SK-N-SH (cell line): ENCODE data around the gene PTRH2. TPM values are rescaled to one million over a fixed set of nuclear protein-coding genes. Genes with fewer than 3 reads are reported as not detected.

Experiments used
- CTCF ChIA-PET: fragments of 300-600, 350-600 bp; formaldehyde crosslinking; extraction: SDS; loops from one replicate; lab custom pipeline; 2021; lab: Yijun Ruan, JAX
- POLR2A ChIA-PET: fragments of 350-600 bp; sonication (Branson Sonifier 250); formaldehyde crosslinking; extraction: SDS; loops from one replicate; lab custom pipeline; 2020; ENCODE audit warnings: antibody characterized with exemption, inconsistent platforms; lab: Yijun Ruan, JAX
- DNase-seq: peaks from one replicate; pipeline ENCODE4 v3.0.0; 2012
- H2AFZ ChIP-seq: fragments of 200-600 bp; sonication (generic); 2 replicates; pipeline ENCODE4 v1.8.1; 2016; ENCODE audit warnings: antibody characterized with exemption, mild to moderate bottlenecking, low read depth
- H3F3A ChIP-seq: fragments of 200-600 bp; sonication (generic); replicated peaks from 2 replicates; pipeline ENCODE3; 2016; ENCODE audit warnings: antibody characterized with exemption, mild to moderate bottlenecking; ENCODE audit not compliant: insufficient read depth
- H3K27ac ChIP-seq, 2 experiments: fragments of 200-500 bp in 1 of 2; fragments of 200-600 bp in 1 of 2; sonication (Bioruptor generic) in 1 of 2; sonication (generic), shearing (Covaris generic) in 1 of 2; 2 replicates each; pipeline versions ENCODE4 v1.5.1 to v1.6.1; 2014 to 2016; ENCODE audit warnings: low read depth in 2 of 2, inconsistent platforms in 1 of 2, low read length in 1 of 2, mild to moderate bottlenecking in 1 of 2, mixed read lengths in 1 of 2
- H3K27me3 ChIP-seq: fragments of 200-600 bp; sonication (generic), shearing (Covaris generic); 2 replicates; pipeline ENCODE4 v1.6.1; 2016; ENCODE audit warnings: mixed run types; ENCODE audit not compliant: insufficient read depth
- H3K36me3 ChIP-seq, 2 experiments: fragments of 200-500 bp in 1 of 2; fragments of 200-600 bp in 1 of 2; sonication (Bioruptor generic) in 1 of 2; sonication (generic) in 1 of 2; replicated peaks in 1 of 2; 2 replicates each; pipeline versions ENCODE3 to v1.5.1; 2014 to 2016; ENCODE audit warnings: low read length in 1 of 2, mild to moderate bottlenecking in 1 of 2; ENCODE audit not compliant: insufficient read depth in 2 of 2, control insufficient read depth in 1 of 2
- H3K4me1 ChIP-seq, 2 experiments: fragments of 200-500 bp in 1 of 2; fragments of 200-600 bp in 1 of 2; sonication (Bioruptor generic) in 1 of 2; sonication (generic), shearing (Covaris generic) in 1 of 2; 2 replicates each; pipeline versions ENCODE4 v1.5.1 to v1.6.1; 2014 to 2016; ENCODE audit warnings: low read depth in 1 of 2, low read length in 1 of 2, mixed run types in 1 of 2; ENCODE audit not compliant: insufficient read depth in 2 of 2, control insufficient read depth in 1 of 2
- H3K4me2 ChIP-seq: fragments of 200-600 bp; sonication (generic), shearing (Covaris generic); 2 replicates; pipeline ENCODE4 v1.6.1; 2017; ENCODE audit warnings: mixed run types
- H3K4me3 ChIP-seq, 2 experiments: fragments of 200-500 bp in 1 of 2; fragments of 200-600 bp in 1 of 2; sonication (Bioruptor generic) in 1 of 2; sonication (generic), shearing (Covaris generic) in 1 of 2; 2 replicates each; pipeline versions ENCODE4 v1.5.1 to v1.8.1; 2014 to 2016; ENCODE audit warnings: low read depth in 2 of 2, inconsistent platforms in 1 of 2, low read length in 1 of 2, mild to moderate bottlenecking in 1 of 2, mixed read lengths in 1 of 2, moderate library complexity in 1 of 2
- H3K79me2 ChIP-seq: fragments of 200-600 bp; sonication (generic); 2 replicates; pipeline ENCODE4 v1.8.1; 2017; ENCODE audit warnings: mild to moderate bottlenecking; ENCODE audit not compliant: insufficient read depth
- H3K9ac ChIP-seq: fragments of 200-600 bp; sonication (generic); 2 replicates; pipeline ENCODE4 v1.6.1; 2017; ENCODE audit warnings: mixed run types
- H3K9me2 ChIP-seq: fragments of 200-600 bp; sonication (generic); 2 replicates; pipeline ENCODE4 v1.6.1; 2017; ENCODE audit warnings: mixed run types
- H3K9me3 ChIP-seq: fragments of 200-600 bp; sonication (generic); 2 replicates; pipeline ENCODE4 v1.6.1; 2017; ENCODE audit warnings: mixed run types, mild to moderate bottlenecking, moderate library complexity
- H4K20me1 ChIP-seq: fragments of 200-600 bp; sonication (generic); 2 replicates; pipeline ENCODE4 v1.6.1; 2017; ENCODE audit warnings: mild to moderate bottlenecking, mixed run types; ENCODE audit not compliant: insufficient read depth
- ELF1 ChIP-seq: IDR thresholded peaks from 2 replicates; pipeline ENCODE4 v1.4.0; 2012
- EP300 ChIP-seq, 2 experiments: IDR thresholded peaks; 2 replicates each; pipeline versions ENCODE4 v1.4.0 to v1.6.1; 2012; ENCODE audit warnings: borderline replicate concordance in 1 of 2, low read depth in 1 of 2, low read length in 1 of 2
- EZH2phosphoT487 ChIP-seq: fragments of 200-600 bp; sonication (generic); IDR thresholded peaks from 2 replicates; pipeline ENCODE4 v1.6.1; 2017; ENCODE audit warnings: low read depth, mixed run types, mild to moderate bottlenecking, antibody characterized with exemption, moderate library complexity, borderline replicate concordance
- FOSL2 ChIP-seq: IDR thresholded peaks from 2 replicates; pipeline ENCODE4 v1.4.0; 2012; ENCODE audit warnings: low read depth, mild to moderate bottlenecking, moderate library complexity, borderline replicate concordance
- FOXJ3 ChIP-seq: sonication (generic); formaldehyde crosslinking; IDR thresholded peaks from 2 replicates; pipeline ENCODE4 v1.5.1; 2020; ENCODE audit warnings: mild to moderate bottlenecking, missing genetic modification reagents
- FOXM1 ChIP-seq: IDR thresholded peaks from 2 replicates; pipeline ENCODE4 v1.4.0; 2012; ENCODE audit warnings: low read depth, mild to moderate bottlenecking
- GABPA ChIP-seq: IDR thresholded peaks from 2 replicates; pipeline ENCODE4 v1.4.0; 2012; ENCODE audit warnings: low read depth, mild to moderate bottlenecking
- GATA2 ChIP-seq: sonication (generic); formaldehyde crosslinking; IDR thresholded peaks from 2 replicates; pipeline ENCODE4 v1.5.0; 2020; ENCODE audit warnings: mild to moderate bottlenecking, missing genetic modification reagents
- MXI1 ChIP-seq: IDR thresholded peaks from 2 replicates; pipeline ENCODE4 v1.6.1; 2012; ENCODE audit warnings: mild to moderate bottlenecking, low read depth, low read length, improper control_type of control experiment
- REST ChIP-seq: IDR thresholded peaks from 2 replicates; pipeline ENCODE4 v1.6.1; 2012; ENCODE audit warnings: mild to moderate bottlenecking, low read depth, low read length, moderate library complexity
- RXRA ChIP-seq: IDR thresholded peaks from 2 replicates; pipeline ENCODE4 v1.4.0; 2012; ENCODE audit warnings: low read depth, mild to moderate bottlenecking, borderline replicate concordance
- WGBS: methylation state at CpG from one replicate; pipeline ENCODE4 v1.1.6; 2017; ENCODE audit warnings: low lambda C conversion rate; 5-methylcytosine and 5-hydroxymethylcytosine counted together
- polyA plus RNA-seq, 3 experiments: library from polyadenylated mRNA; depleted of rRNA; stranded (reverse); fragments of >200 nt; gene quantifications; 2 replicates each; pipeline ENCODE4 v1.2.3, GENCODE V29; 2012
- TF ChIP-seq, protein P1 (sequence below): IDR thresholded peaks from 2 replicates; pipeline ENCODE4; 2012
- TF ChIP-seq, protein P2 (sequence below): IDR thresholded peaks from 2 replicates; pipeline ENCODE4 v1.4.0; 2012; ENCODE audit warnings: low read depth, borderline replicate concordance

Gene PTRH2
- polyA plus RNA-seq, 1 of the 3 experiments (the other 2 are of a cell fraction) = 101 TPM

GRCh38 chr17:59694344-59694743, 12.9 kb downstream of the PTRH2 start:
- Histone ChIP-seq H3K4me3 (no peak overlapping the region), H2AFZ (no peak overlapping the region), H3K4me1 (peaks cover 0 to 6% of the 10 kb centered on the region in 2 experiments; a peak in 2 of 4 replicates), H3K9me3 (no peaks in the 10 kb centered on the region), H3K27me3 (no peaks in the 10 kb centered on the region), H3K9me2 (no peaks in the 10 kb centered on the region), H3F3A (peaks cover 71% of the 10 kb centered on the region), H3K4me2 (no peak overlapping the region), H4K20me1 (peaks cover 41% of the 10 kb centered on the region), H3K27ac (peak overlapping the region in 1 of 2 experiments; percentile 35; a peak in 1 of 4 replicates), H3K9ac (no peak overlapping the region), H3K79me2 (peaks cover 96% of the 10 kb centered on the region), H3K36me3 (peaks cover 84 to 95% of the 10 kb centered on the region in 2 experiments)
- no peak for TF ChIP-seq ELF1
- TF ChIP-seq, protein P1, sequence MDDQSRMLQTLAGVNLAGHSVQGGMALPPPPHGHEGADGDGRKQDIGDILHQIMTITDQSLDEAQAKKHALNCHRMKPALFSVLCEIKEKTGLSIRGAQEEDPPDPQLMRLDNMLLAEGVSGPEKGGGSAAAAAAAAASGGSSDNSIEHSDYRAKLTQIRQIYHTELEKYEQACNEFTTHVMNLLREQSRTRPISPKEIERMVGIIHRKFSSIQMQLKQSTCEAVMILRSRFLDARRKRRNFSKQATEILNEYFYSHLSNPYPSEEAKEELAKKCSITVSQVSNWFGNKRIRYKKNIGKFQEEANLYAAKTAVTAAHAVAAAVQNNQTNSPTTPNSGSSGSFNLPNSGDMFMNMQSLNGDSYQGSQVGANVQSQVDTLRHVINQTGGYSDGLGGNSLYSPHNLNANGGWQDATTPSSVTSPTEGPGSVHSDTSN = no peak
- no peak for TF ChIP-seq GABPA
- TF ChIP-seq GATA2 = no peak
- no peak for TF ChIP-seq EP300 (IDR thresholded peaks at IDR 0.05; ENCODE audit: borderline replicate concordance in 1 of 2, low read depth in 1 of 2, low read length in 1 of 2)
- no peak for TF ChIP-seq EZH2phosphoT487
- TF ChIP-seq, protein P2, sequence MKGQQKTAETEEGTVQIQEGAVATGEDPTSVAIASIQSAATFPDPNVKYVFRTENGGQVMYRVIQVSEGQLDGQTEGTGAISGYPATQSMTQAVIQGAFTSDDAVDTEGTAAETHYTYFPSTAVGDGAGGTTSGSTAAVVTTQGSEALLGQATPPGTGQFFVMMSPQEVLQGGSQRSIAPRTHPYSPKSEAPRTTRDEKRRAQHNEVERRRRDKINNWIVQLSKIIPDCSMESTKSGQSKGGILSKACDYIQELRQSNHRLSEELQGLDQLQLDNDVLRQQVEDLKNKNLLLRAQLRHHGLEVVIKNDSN = no peak
- no peak for TF ChIP-seq FOXM1
- no peak for TF ChIP-seq FOXJ3
- TF ChIP-seq MXI1 = no peak
- TF ChIP-seq RXRA = no peak
- no peak for TF ChIP-seq REST
- no peak for TF ChIP-seq FOSL2
- 98% methylated on average over 2 of the region's 2 CpGs for WGBS
- ChIA-PET CTCF (no interaction called here), POLR2A (interaction anchor here (0.6 kb wide), 1 partner anchor 493 kb away, joined by 3 read pairs; no protein-coding TSS in a partner anchor)
- no peak for DNase-seq
